Right lobe of liver (tissue), 4 donors: ENCODE results near the gene TBCC.

ENCODE experiments used
- CTCF ChIP-seq, 4 donors: fragments of 200-600 bp in 3 of 4; fragments of 450-650 bp in 1 of 4; IDR thresholded peaks; one replicate each; pipeline versions ENCODE4 v1.5.1 to v1.8.0; 2016 to 2022; ENCODE audit warnings: antibody characterized with exemption in 4 of 4, mild to moderate bottlenecking in 2 of 4
- POLR2A ChIP-seq: fragments of 450-650 bp; IDR thresholded peaks from one replicate; pipeline ENCODE4 v1.6.1; 2017; ENCODE audit warnings: antibody characterized with exemption, mild to moderate bottlenecking
- donor health status: DM: no; HTN: no; CAD: no.
- donor health status: DM: no; HTN: no; CAD: no.
- donor health status: DM: no; HTN: yes; CAD: no.

GRCh38 chr6:42726485-42727086, 19.3 kb downstream of the TBCC start:
- TF ChIP-seq CTCF (IDR thresholded peaks at IDR 0.05): peak; percentile 87 to 97 (median 92)
- TF ChIP-seq POLR2A: no peak
